Mesenchymal stem cell (in vitro differentiated cells and primary cell): ENCODE data around the gene SLC12A2.

Experiments
- DNase-seq: peaks from one replicate; pipeline ENCODE4 v3.0.0-alpha.2; 2013
- H2AFZ ChIP-seq: one replicate; pipeline ENCODE4 v1.6.1; 2013; ENCODE audit warnings: low read depth, mild to moderate bottlenecking, control low read depth, inconsistent platforms, low read length, moderate library complexity
- H2AK5ac ChIP-seq: 2 replicates; pipeline ENCODE4 v1.6.1; 2013; ENCODE audit warnings: low read length, moderate library complexity, mild to moderate bottlenecking, inconsistent platforms; ENCODE audit not compliant: severe bottlenecking
- H2BK120ac ChIP-seq: one replicate; pipeline ENCODE4 v1.6.1; 2013; ENCODE audit warnings: low read depth, mild to moderate bottlenecking, inconsistent platforms, low read length, moderate library complexity
- H2BK12ac ChIP-seq, 2 experiments: one replicate each; pipeline ENCODE4 v1.6.1; 2013; ENCODE audit warnings: inconsistent platforms in 2 of 2, low read length in 2 of 2, mild to moderate bottlenecking in 2 of 2, moderate library complexity in 2 of 2, control low read depth in 1 of 2
- H2BK15ac ChIP-seq: one replicate; pipeline ENCODE4 v1.6.1; 2013; ENCODE audit warnings: mild to moderate bottlenecking, low read depth, inconsistent platforms; ENCODE audit not compliant: poor library complexity, severe bottlenecking
- H2BK5ac ChIP-seq: 2 replicates; pipeline ENCODE4 v1.6.1; 2013; ENCODE audit warnings: low read depth, mild to moderate bottlenecking, low read length, control low read depth, inconsistent platforms; ENCODE audit not compliant: poor library complexity, severe bottlenecking
- H3K14ac ChIP-seq, 2 experiments: one replicate each; pipeline ENCODE4 v1.6.1; 2013; ENCODE audit warnings: inconsistent platforms in 2 of 2, low read length in 2 of 2, control low read depth in 1 of 2, mild to moderate bottlenecking in 1 of 2, moderate library complexity in 1 of 2
- H3K18ac ChIP-seq, 2 experiments: one replicate each; pipeline ENCODE4 v1.6.1; 2013; ENCODE audit warnings: inconsistent platforms in 2 of 2, low read length in 2 of 2, control low read depth in 1 of 2, low read depth in 1 of 2, mild to moderate bottlenecking in 1 of 2
- H3K23ac ChIP-seq, 2 experiments: one replicate each; pipeline ENCODE4 v1.6.1; 2013; ENCODE audit warnings: inconsistent platforms in 2 of 2, low read length in 2 of 2, mild to moderate bottlenecking in 2 of 2, moderate library complexity in 2 of 2, control low read depth in 1 of 2
- H3K27ac ChIP-seq: 2 replicates; pipeline ENCODE4 v1.5.1; 2013; ENCODE audit warnings: mild to moderate bottlenecking, moderate library complexity, low read length, control low read depth, inconsistent platforms; ENCODE audit not compliant: poor library complexity, severe bottlenecking
- H3K27me3 ChIP-seq, 2 experiments: 2 replicates each; pipeline versions ENCODE4 v1.6.1 to v1.7.0; 2013; ENCODE audit warnings: low read length in 2 of 2, mild to moderate bottlenecking in 2 of 2, moderate library complexity in 2 of 2, control low read depth in 1 of 2, inconsistent platforms in 1 of 2; ENCODE audit not compliant: control insufficient read depth in 1 of 2, insufficient read depth in 1 of 2
- H3K36me3 ChIP-seq, 2 experiments: 2 replicates each; pipeline versions ENCODE4 v1.6.1 to v1.7.0; 2013; ENCODE audit warnings: low read length in 2 of 2, control low read depth in 1 of 2, inconsistent platforms in 1 of 2, low read depth in 1 of 2, mild to moderate bottlenecking in 1 of 2; ENCODE audit not compliant: insufficient read depth in 2 of 2, control insufficient read depth in 1 of 2
- H3K4ac ChIP-seq, 2 experiments: one replicate each; pipeline ENCODE4 v1.6.1; 2013; ENCODE audit warnings: inconsistent platforms in 2 of 2, low read length in 2 of 2, mild to moderate bottlenecking in 2 of 2, moderate library complexity in 2 of 2, control low read depth in 1 of 2, low read depth in 1 of 2
- H3K4me1 ChIP-seq: 2 replicates; pipeline ENCODE4 v1.6.1; 2013; ENCODE audit warnings: low read depth, low read length, control low read depth; ENCODE audit not compliant: control insufficient read depth, insufficient read depth
- H3K4me2 ChIP-seq: 2 replicates; pipeline ENCODE4 v1.6.1; 2013; ENCODE audit warnings: low read length, mild to moderate bottlenecking, inconsistent platforms; ENCODE audit not compliant: poor library complexity, severe bottlenecking
- H3K4me3 ChIP-seq, 2 experiments: 2 replicates each; pipeline versions ENCODE4 v1.5.1 to v1.7.0; 2013; ENCODE audit warnings: low read length in 2 of 2, mild to moderate bottlenecking in 2 of 2, control low read depth in 1 of 2, low read depth in 1 of 2; ENCODE audit not compliant: insufficient read depth in 1 of 2
- H3K79me1 ChIP-seq: replicated peaks from 2 replicates; pipeline ENCODE4 v1.6.1; 2013; ENCODE audit warnings: mild to moderate bottlenecking, control low read depth, low read length, inconsistent platforms; ENCODE audit not compliant: poor library complexity, severe bottlenecking
- H3K9ac ChIP-seq: 2 replicates; pipeline ENCODE4 v1.7.0; 2013; ENCODE audit warnings: mild to moderate bottlenecking, low read length, moderate library complexity
- H3K9me3 ChIP-seq: 2 replicates; pipeline ENCODE4 v1.7.0; 2013; ENCODE audit warnings: mild to moderate bottlenecking, low read length; ENCODE audit not compliant: control insufficient read depth
- H4K8ac ChIP-seq: one replicate; pipeline ENCODE4 v1.6.1; 2013; ENCODE audit warnings: inconsistent platforms, mild to moderate bottlenecking, low read length, moderate library complexity
- H4K91ac ChIP-seq: one replicate; pipeline ENCODE4 v1.6.1; 2013; ENCODE audit warnings: mild to moderate bottlenecking, low read length, inconsistent platforms
- WGBS: methylation state at CpG from one replicate; pipeline ENCODE4 v1.1.7; 2013; ENCODE audit warnings: mixed read lengths; 5-methylcytosine and 5-hydroxymethylcytosine counted together

SLC12A2 gene

GRCh38 chr5:128192368-128192767, 108.8 kb downstream of the SLC12A2 start:
- H3K4me2 ChIP-seq = no peak overlapping the region
- H2BK12ac ChIP-seq = no peak overlapping the region
- H3K4me3 ChIP-seq = no peak overlapping the region
- H3K4me1 ChIP-seq = no peaks in the 10 kb centered on the region
- no peak for DNase-seq
- no peak overlapping the region for H3K4ac ChIP-seq
- no peak overlapping the region for H2BK120ac ChIP-seq
- no peak overlapping the region for H3K18ac ChIP-seq
- H3K9ac ChIP-seq = no peak overlapping the region
- H4K91ac ChIP-seq = no peak overlapping the region
- no peak overlapping the region for H2AFZ ChIP-seq
- H2AK5ac ChIP-seq = no peak overlapping the region
- no peak overlapping the region for H3K23ac ChIP-seq
- H4K8ac ChIP-seq = no peak overlapping the region
- no peaks in the 10 kb centered on the region for H3K9me3 ChIP-seq
- no peaks in the 10 kb centered on the region for H3K27me3 ChIP-seq
- H2BK15ac ChIP-seq = no peak overlapping the region
- WGBS = 91% methylated on average over 2 of the region's 2 CpGs
- no peaks in the 10 kb centered on the region for H3K79me1 ChIP-seq
- no peak overlapping the region for H3K27ac ChIP-seq
- no peak overlapping the region for H3K14ac ChIP-seq
- H2BK5ac ChIP-seq = no peak overlapping the region
- peaks cover 0 to 9% of the 10 kb centered on the region in 2 experiments for H3K36me3 ChIP-seq

- 96% methylated on average over 2 of the region's 3 CpGs for WGBS
- Histone ChIP-seq H2AK5ac (no peak overlapping the region), H2BK15ac (no peak overlapping the region), H3K27ac (no peak overlapping the region), H3K4me1 (peaks cover 3% of the 10 kb centered on the region), H4K91ac (no peak overlapping the region), H2BK120ac (no peak overlapping the region), H4K8ac (no peak overlapping the region), H3K79me1 (no peaks in the 10 kb centered on the region), H3K36me3 (peaks cover 0 to 9% of the 10 kb centered on the region in 2 experiments), H2AFZ (no peak overlapping the region), H2BK5ac (no peak overlapping the region), H3K23ac (no peak overlapping the region), H3K14ac (no peak overlapping the region), H3K9ac (no peak overlapping the region), H3K4ac (no peak overlapping the region), H3K9me3 (no peaks in the 10 kb centered on the region), H3K18ac (no peak overlapping the region), H3K4me3 (no peak overlapping the region), H3K4me2 (no peak overlapping the region), H3K27me3 (no peaks in the 10 kb centered on the region), H2BK12ac (no peak overlapping the region)
- peak; percentile 11 for DNase-seq
Measured at GRCh38 chr5:128193665-128194390, 110.3 kb downstream of the SLC12A2 start.

GRCh38 chr5:128195316-128195715, 111.8 kb downstream of the SLC12A2 start:
- no peak overlapping the region for H3K23ac ChIP-seq
- H3K4ac ChIP-seq = no peak overlapping the region
- H3K27me3 ChIP-seq = no peaks in the 10 kb centered on the region
- no peak overlapping the region for H2BK12ac ChIP-seq
- no peak overlapping the region for H3K9ac ChIP-seq
- H3K9me3 ChIP-seq = no peaks in the 10 kb centered on the region
- WGBS = 100% methylated on average over 1 of the region's 1 CpG
- H4K8ac ChIP-seq = no peak overlapping the region
- H3K36me3 ChIP-seq = peaks cover 0 to 1% of the 10 kb centered on the region in 2 experiments
- no peak overlapping the region for H2AK5ac ChIP-seq
- H2AFZ ChIP-seq = no peak overlapping the region
- no peak overlapping the region for H4K91ac ChIP-seq
- no peak overlapping the region for H2BK5ac ChIP-seq
- H3K4me3 ChIP-seq = no peak overlapping the region
- no peaks in the 10 kb centered on the region for H3K79me1 ChIP-seq
- no peak overlapping the region for H2BK120ac ChIP-seq
- DNase-seq = no peak
- no peak overlapping the region for H3K14ac ChIP-seq
- no peak overlapping the region for H3K27ac ChIP-seq
- H3K4me2 ChIP-seq = no peak overlapping the region
- no peak overlapping the region for H2BK15ac ChIP-seq
- no peak overlapping the region for H3K18ac ChIP-seq
- peaks cover 7% of the 10 kb centered on the region for H3K4me1 ChIP-seq

DNA sequence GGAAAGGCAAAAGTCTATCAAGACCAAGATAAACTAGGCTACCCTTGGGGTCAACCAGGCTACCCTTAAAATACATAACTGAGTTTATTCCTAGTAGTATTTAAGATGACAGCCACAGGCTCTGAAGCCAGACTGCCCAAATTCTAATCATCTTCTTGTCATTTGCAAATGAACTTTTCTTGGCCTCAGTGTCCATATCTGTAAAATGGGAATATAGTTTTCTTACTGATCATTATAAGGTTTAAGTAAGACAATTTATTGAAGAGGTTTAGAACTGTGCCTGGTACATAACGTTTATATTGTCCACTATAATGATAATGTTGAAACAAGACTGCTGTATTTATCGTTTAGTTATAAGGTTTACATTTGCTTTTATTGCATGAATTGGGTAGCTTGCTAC, 112.5 kb downstream of the SLC12A2 start:
- Histone ChIP-seq H3K4me2 (no peak overlapping the region), H3K23ac (no peak overlapping the region), H2BK15ac (no peak overlapping the region), H3K18ac (no peak overlapping the region), H4K91ac (no peak overlapping the region), H3K4ac (no peak overlapping the region), H4K8ac (no peak overlapping the region), H3K79me1 (no peaks in the 10 kb centered on the region), H3K27ac (no peak overlapping the region), H3K9me3 (no peaks in the 10 kb centered on the region), H2BK120ac (no peak overlapping the region), H3K4me3 (no peak overlapping the region), H2BK12ac (no peak overlapping the region), H3K27me3 (peaks cover 0 to 6% of the 10 kb centered on the region in 2 experiments), H2AFZ (no peak overlapping the region), H3K9ac (no peak overlapping the region), H3K36me3 (no peaks in the 10 kb centered on the region), H2AK5ac (no peak overlapping the region), H3K4me1 (peaks cover 9% of the 10 kb centered on the region), H2BK5ac (no peak overlapping the region), H3K14ac (no peak overlapping the region)
- 100% methylated on average over 1 of the region's 2 CpGs for WGBS
- no peak for DNase-seq
